Endothelial cell of umbilical vein (primary cell): ENCODE results near the gene KLRK1. TPM values are rescaled to one million over a fixed set of nuclear protein-coding genes. Genes with fewer than 3 reads are reported as not detected.
"Not testable (repeated sequence)": the region's sequence is repeated elsewhere in the genome, so short reads cannot be mapped to it uniquely, and the experiment has no call there.

Source experiments
- BruUV-seq: library from RNA; stranded (reverse); fragments of 400-500 nt; replicated peaks from 2 replicates; lab custom pipeline; 2021; lab: Mats Ljungman, UMichigan
- CTCF ChIA-PET: fragments of 300-600, 350-600 bp; sonication (Branson Sonifier 250); formaldehyde crosslinking; loops from one replicate; lab custom pipeline; 2021; ENCODE audit warnings: antibody characterized with exemption, inconsistent platforms; lab: Charles Lee
- POLR2A ChIA-PET: fragments of 300-600, 350-600 bp; sonication (Branson Sonifier 250); formaldehyde crosslinking; loops from one replicate; lab custom pipeline; 2021; ENCODE audit warnings: antibody characterized with exemption, inconsistent platforms; lab: Charles Lee
- DNase-seq: peaks from one replicate; pipeline ENCODE4 v3.0.0-alpha.2; 2011; ENCODE audit warnings: low read depth, low spot score
- FAIRE-seq: peaks from 2 replicates; lab custom pipeline; 2011; peaks lifted over from hg19 to GRCh38; lab: Jason Lieb, UNC
- H2AFZ ChIP-seq: 2 replicates; pipeline ENCODE4 v1.6.0; 2012; ENCODE audit warnings: low read depth, low read length, control low read depth, inconsistent platforms
- H3K27ac ChIP-seq: 2 replicates; pipeline ENCODE4 v1.5.1; 2011; ENCODE audit warnings: low read depth, mild to moderate bottlenecking, control low read depth, low read length, moderate library complexity; ENCODE audit not compliant: insufficient read depth
- H3K27me3 ChIP-seq, 2 experiments: 2 replicates each; pipeline versions ENCODE4 v1.6.0 to v1.6.1; 2011; ENCODE audit warnings: low read length in 2 of 2, mixed read lengths in 1 of 2; ENCODE audit not compliant: control insufficient read depth in 2 of 2, insufficient read depth in 2 of 2
- H3K36me3 ChIP-seq, 2 experiments: 2 replicates in 1 of 2; 3 replicates in 1 of 2; pipeline ENCODE4 v1.5.1; 2011; ENCODE audit warnings: low read length in 2 of 2, mild to moderate bottlenecking in 1 of 2, moderate library complexity in 1 of 2; ENCODE audit not compliant: control insufficient read depth in 2 of 2, insufficient read depth in 2 of 2; ENCODE audit errors: extremely low read depth in 1 of 2
- H3K4me1 ChIP-seq: 3 replicates; pipeline ENCODE4 v1.5.1; 2011; ENCODE audit warnings: mild to moderate bottlenecking, low read length; ENCODE audit not compliant: control insufficient read depth, insufficient read depth; ENCODE audit errors: extremely low read depth
- H3K4me2 ChIP-seq: 2 replicates; pipeline ENCODE4 v1.6.1; 2011; ENCODE audit warnings: low read length, control low read depth, mixed read lengths; ENCODE audit not compliant: insufficient read depth
- H3K4me3 ChIP-seq, 3 experiments: fragments of 200-600 bp in 1 of 3; sonication (generic), shearing (Covaris generic) in 1 of 3; replicated peaks in 1 of 3; 2 replicates each; pipeline ENCODE4 v1.5.1; 2011 to 2016; ENCODE audit warnings: control low read depth in 3 of 3, low read length in 3 of 3, mild to moderate bottlenecking in 2 of 3, inconsistent platforms in 1 of 3, low read depth in 1 of 3, moderate library complexity in 1 of 3; ENCODE audit not compliant: insufficient read depth in 1 of 3
- H3K79me2 ChIP-seq: 2 replicates; pipeline ENCODE4 v1.6.0; 2012; ENCODE audit warnings: low read length, inconsistent platforms; ENCODE audit not compliant: control insufficient read depth, insufficient read depth
- H3K9ac ChIP-seq: replicated peaks from 2 replicates; pipeline ENCODE3; 2011; ENCODE audit warnings: low read length, control low read depth; ENCODE audit not compliant: insufficient read depth; ENCODE audit errors: extremely low read depth
- H3K9me1 ChIP-seq: replicated peaks from 3 replicates; pipeline ENCODE4 v1.6.0; 2011; ENCODE audit warnings: mild to moderate bottlenecking, low read length; ENCODE audit not compliant: control insufficient read depth, insufficient read depth; ENCODE audit errors: extremely low read depth
- H3K9me3 ChIP-seq: replicated peaks from 2 replicates; pipeline ENCODE4 v1.5.1; 2012; ENCODE audit warnings: low read length, inconsistent platforms; ENCODE audit not compliant: control insufficient read depth, insufficient read depth
- H4K20me1 ChIP-seq: replicated peaks from 2 replicates; pipeline ENCODE3; 2011; ENCODE audit warnings: mild to moderate bottlenecking, low read length; ENCODE audit not compliant: control insufficient read depth, insufficient read depth; ENCODE audit errors: extremely low read depth
- CTCF ChIP-seq, 2 donors: IDR thresholded peaks; 1 replicate in 1 of 2; 2 replicates in 1 of 2; pipeline ENCODE4 v1.5.1; 2011; ENCODE audit warnings: low read length in 2 of 2, mild to moderate bottlenecking in 2 of 2, moderate library complexity in 2 of 2, control low read depth in 1 of 2, inconsistent platforms in 1 of 2, low read depth in 1 of 2; ENCODE audit not compliant: insufficient read depth in 1 of 2; ENCODE audit errors: extremely low read depth in 1 of 2
- EZH2 ChIP-seq: IDR thresholded peaks from 2 replicates; pipeline ENCODE4 v1.6.1; 2012; ENCODE audit warnings: borderline replicate concordance, low read depth, mild to moderate bottlenecking, moderate library complexity, low read length, inconsistent platforms; ENCODE audit not compliant: severe bottlenecking
- FOS ChIP-seq: IDR thresholded peaks from 2 replicates; pipeline ENCODE4 v1.6.1; 2011; ENCODE audit warnings: mild to moderate bottlenecking, low read length, moderate library complexity, borderline replicate concordance; ENCODE audit not compliant: insufficient read depth
- GATA2 ChIP-seq: IDR thresholded peaks from 2 replicates; pipeline ENCODE4 v1.7.0; 2011; ENCODE audit warnings: low read depth, mild to moderate bottlenecking, moderate library complexity, mixed read lengths, low read length; ENCODE audit not compliant: insufficient read length, insufficient read depth
- JUN ChIP-seq: IDR thresholded peaks from 2 replicates; pipeline ENCODE4 v1.6.1; 2011; ENCODE audit warnings: borderline replicate concordance, low read depth; ENCODE audit not compliant: insufficient read length, insufficient read depth
- MAX ChIP-seq: IDR thresholded peaks from 2 replicates; pipeline ENCODE4 v1.6.1; 2011; ENCODE audit not compliant: insufficient read depth, insufficient read length
- MYC ChIP-seq: IDR thresholded peaks from one replicate; pipeline ENCODE4 v1.6.1; 2011; ENCODE audit warnings: mild to moderate bottlenecking, low read depth, low read length
- POLR2A ChIP-seq: IDR thresholded peaks from 2 replicates; pipeline ENCODE4 v1.6.1; 2012; ENCODE audit warnings: low read depth, mild to moderate bottlenecking, control low read depth, low read length
- POLR2AphosphoS5 ChIP-seq: IDR thresholded peaks from 2 replicates; pipeline ENCODE4 v1.6.1; 2012; ENCODE audit warnings: low read depth, mild to moderate bottlenecking, control low read depth, low read length, moderate library complexity; ENCODE audit not compliant: insufficient read depth
- dilution Hi-C: fragments of 300-500 bp; cut with MboI; formaldehyde crosslinking; loops from one replicate; pipeline ENCODE4 v1.15.0; 2019; ENCODE audit warnings: low sequenced_read_pairs; ENCODE audit not compliant: extremely low pct_ligation_motif_present
- intact Hi-C: fragments of 100-400 bp; cut with micrococcal nuclease; formaldehyde crosslinking; loops from one replicate; pipeline ENCODE4 v1.10.0; 2022
- polyA plus RNA-seq, 4 experiments: library from polyadenylated mRNA; depleted of rRNA in 3 of 4; stranded (reverse) in 3 of 4; unstranded in 1 of 4; fragments of >200 nt; gene quantifications; 2 replicates each; pipeline versions ENCODE4 v1.2.1 to v1.2.3, GENCODE V29; 2011 to 2012; ENCODE audit warnings: missing spikeins in 1 of 4
- total RNA-seq: library from RNA; stranded (reverse); gene quantifications from 2 replicates; pipeline ENCODE4 v1.2.3, GENCODE V29; 2021

The KLRK1 gene
- total and polyA plus RNA-seq, 2 donors (not counting 3 experiments of a cell fraction or from before 2014, with no cell fraction given): not detected

GRCh38 chr12:10372559-10372958, 17.3 kb downstream of the KLRK1 start:
- no peak for DNase-seq
- TF ChIP-seq POLR2AphosphoS5 (no peak), EZH2 (no peak), MAX (no peak), GATA2 (no peak), FOS (no peak), POLR2A (no peak), CTCF (IDR thresholded peaks at IDR 0.05; ENCODE audit: extremely low read depth in 1 of 2, insufficient read depth in 1 of 2, low read depth in 1 of 2, low read length in 2 of 2) (no peak), JUN (no peak), MYC (no peak)
- Histone ChIP-seq H3K4me3 (no peak overlapping the region), H3K27ac (no peak overlapping the region), H4K20me1 (no peaks in the 10 kb centered on the region), H3K36me3 (no peaks in the 10 kb centered on the region), H3K79me2 (no peaks in the 10 kb centered on the region), H3K9me1 (no peaks in the 10 kb centered on the region), H3K27me3 (no peaks in the 10 kb centered on the region), H3K4me1 (peaks cover 10% of the 10 kb centered on the region), H2AFZ (peak overlapping the region; percentile 62), H3K4me2 (no peak overlapping the region), H3K9ac (no peak overlapping the region), H3K9me3 (no peaks in the 10 kb centered on the region)
- dilution Hi-C loops: no loop called here
- intact Hi-C loops: no loop called here
- ChIA-PET CTCF (no interaction called here), POLR2A (no interaction called here)
- no peak for FAIRE-seq
- no TSS peak for BruUV-seq

GRCh38 chr12:10371893-10372535, 17.8 kb downstream of the KLRK1 start:
- H3K79me2 ChIP-seq, POLR2A ChIA-PET, H3K4me3 ChIP-seq, H4K20me1 ChIP-seq, H3K9ac ChIP-seq, intact Hi-C loops, H3K9me3 ChIP-seq, H3K36me3 ChIP-seq, H3K9me1 ChIP-seq, dilution Hi-C loops, H3K27ac ChIP-seq, CTCF ChIA-PET, FAIRE-seq, H3K27me3 ChIP-seq: not testable (repeated sequence)
- DNase-seq: peak; percentile 44
- peaks cover 10% of the 10 kb centered on the region for H3K4me1 ChIP-seq
- H2AFZ ChIP-seq: peak overlapping the region; percentile 62
- peak overlapping the region; percentile 36 for H3K4me2 ChIP-seq
- BruUV-seq: TSS peak; percentile 33
